IPS DF 4.7 (cell line): ENCODE results near the gene INF2.
"Not testable (repeated sequence)": the region's sequence is repeated elsewhere in the genome, so short reads cannot be mapped to it uniquely, and the experiment has no call there.

Experiments
- DNase-seq: peaks from one replicate; pipeline ENCODE4 v3.0.0-alpha.2; 2013; ENCODE audit warnings: low spot score; ENCODE audit errors: extremely low read depth

The INF2 gene

DNA sequence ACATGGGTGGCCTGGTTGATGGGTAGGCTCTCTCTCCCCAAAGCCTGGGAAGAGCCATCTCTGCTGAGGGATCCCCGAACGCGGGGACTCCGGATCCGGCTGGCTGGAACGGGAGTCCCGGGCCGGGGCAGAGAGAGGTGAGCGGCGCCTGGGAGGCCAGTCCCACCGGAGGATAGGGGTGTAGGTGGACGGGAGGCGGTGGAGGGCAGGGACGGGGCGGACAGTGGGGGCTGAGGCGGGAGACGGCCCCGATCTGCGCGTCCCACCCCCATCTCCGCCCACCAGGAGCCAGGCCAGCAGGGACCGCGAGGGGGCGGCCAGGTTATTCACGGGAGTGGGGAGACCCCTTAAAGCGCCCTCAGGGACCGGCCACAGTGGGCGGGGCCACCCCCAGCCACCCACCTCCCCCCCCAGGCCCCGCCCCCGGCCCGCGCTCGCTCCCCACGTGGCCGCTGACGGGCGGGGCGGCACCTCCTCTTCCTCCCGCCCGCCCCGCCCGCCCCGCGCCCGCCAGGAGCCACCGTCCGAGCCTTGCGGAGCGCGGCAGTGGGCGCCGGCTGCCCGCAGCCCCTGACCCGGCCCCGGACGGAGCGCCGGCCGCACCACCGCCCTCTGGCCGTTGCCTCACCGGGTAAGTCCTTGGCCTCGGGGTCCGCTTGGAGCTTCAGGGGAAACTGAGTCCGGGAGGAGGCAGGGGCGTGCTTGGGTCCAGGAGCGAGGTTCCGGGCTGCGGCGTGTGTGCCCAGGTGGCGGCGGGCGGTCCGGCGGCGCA lies at the start of gene INF2:
Gene INF2 (plus strand): TSS at position 510 of the 772 bp plus-strand sequence. CDS start 11,748 bp downstream, outside the sequence.
- no peak for DNase-seq

DNA sequence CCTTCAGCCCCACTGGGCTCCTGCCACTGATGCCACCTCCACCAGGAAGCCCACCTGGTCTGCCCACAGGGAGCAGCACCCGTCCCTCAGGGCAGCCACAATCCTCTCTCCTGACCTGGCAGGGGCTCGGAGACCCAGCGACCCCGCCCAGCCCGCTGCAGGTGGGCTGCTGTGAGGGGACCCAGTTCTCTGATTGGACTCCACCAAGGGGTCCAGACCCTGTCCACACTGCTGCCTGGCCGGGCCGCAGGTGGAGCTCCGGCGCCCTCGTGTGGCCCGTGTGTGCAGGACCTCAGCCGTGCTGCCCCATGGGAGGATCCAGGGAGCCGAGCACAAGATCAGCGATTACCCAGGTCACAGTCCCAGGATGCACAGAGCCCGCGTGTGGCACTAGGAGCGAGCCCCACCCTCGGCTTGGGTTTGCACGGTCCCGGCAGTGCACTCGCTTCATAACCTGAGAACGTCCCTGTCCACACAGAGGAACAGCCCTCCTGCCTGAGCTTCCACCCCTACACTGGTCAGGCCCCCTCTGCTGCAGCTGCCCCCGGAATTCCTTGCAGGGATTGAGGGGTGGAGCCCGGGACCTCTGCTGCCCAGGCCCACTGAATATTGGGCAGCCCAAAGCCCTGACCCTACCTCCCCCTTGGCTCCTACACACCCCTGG lies 49.4 kb upstream of the INF2 start:
- DNase-seq: peak; percentile 33

DNA sequence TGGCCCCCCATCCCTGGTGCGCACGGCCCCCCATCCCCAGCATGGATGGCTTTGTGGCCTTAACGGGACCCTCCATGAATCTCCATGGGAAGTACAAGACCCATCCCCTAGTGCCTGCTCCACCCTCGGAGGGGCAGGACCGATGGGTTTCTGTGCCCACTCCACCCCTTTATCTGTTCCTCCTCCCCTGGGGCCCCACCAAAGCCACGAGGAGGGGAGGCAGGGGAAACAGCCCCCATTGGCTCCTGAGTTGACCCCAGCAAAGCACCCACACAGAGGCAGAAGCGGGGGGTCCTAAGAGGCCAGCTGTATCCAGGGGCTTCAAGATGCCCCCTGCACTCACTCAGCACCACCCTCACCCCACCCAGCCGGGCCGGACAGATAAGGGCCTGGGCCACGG lies 48.7 kb upstream of the INF2 start:
- no peak for DNase-seq

DNA sequence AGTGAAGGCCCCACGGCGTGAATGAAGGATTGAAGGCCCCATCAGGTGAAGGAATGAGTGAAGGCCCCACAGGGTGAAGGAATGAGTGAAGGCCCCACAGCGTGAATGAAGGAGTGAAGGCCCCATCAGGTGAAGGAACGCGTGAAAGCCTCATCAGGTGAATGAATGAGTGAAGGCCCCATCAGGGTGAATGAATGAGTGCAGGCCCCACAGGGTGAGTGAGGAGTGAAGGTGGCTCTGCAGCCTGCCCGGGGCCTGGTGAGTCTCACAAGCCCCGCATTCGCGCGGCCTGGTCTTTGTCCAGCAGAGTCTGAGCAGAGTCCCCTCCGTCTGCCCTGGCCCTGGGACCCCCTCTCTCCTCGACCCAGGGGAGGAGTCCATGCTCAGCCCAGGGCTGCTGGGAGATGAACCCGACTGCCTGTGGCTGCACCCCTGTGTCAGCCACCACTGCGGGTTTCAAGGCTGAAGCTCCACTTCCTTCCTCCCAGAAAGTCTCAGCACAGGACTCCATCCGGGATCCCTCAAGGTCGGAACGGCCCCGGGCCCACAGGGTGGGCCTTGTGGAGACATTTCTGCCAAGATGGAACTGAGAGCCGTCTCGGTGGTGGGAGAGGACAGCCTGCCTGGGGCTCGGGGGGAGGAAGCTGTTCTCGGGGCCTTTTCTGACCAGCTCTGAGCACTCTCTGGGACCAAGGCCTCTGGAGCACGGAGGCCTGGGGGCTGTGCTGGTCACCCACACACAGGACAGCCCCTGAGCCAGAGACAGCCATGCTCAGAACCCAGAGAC lies 47.5 kb upstream of the INF2 start:
- no peak for DNase-seq

DNA sequence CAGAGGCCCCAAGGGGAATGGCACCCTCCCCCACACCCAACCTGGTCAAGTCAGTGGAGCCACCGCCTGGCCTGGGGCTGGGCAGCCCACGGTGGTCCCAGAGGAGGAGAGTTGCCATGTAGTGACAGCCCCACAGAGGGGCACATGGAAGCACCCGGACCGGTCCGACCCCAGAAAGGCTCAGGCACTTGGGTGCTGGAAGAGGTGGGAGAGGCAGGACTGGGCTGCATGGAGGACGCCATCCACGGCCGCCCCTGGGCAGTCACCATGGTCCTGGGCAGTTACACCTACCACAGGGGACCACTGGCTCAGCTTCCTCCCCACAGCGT lies 46.9 kb upstream of the INF2 start:
- DNase-seq: no peak

DNA sequence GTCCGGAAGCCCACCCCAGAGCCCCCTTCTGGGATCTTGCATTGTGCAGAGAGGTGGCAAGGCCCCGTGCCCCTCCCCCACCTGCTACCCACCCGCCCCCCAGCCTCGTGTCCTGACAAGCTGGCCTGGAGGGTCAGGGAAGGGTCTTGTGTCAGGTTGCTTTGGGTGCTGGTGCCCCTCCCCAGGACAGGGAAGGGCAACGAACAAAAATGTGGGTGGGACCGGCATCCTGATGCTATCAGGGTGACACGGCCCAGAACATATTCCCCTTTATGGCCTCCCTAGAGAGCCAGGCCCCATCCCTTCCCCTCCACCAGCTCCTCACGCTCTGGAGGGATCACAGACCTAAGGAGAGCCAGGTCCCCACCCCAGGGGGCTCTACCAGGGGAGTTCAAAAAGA lies 46.1 kb upstream of the INF2 start:
- DNase-seq: no peak

DNA sequence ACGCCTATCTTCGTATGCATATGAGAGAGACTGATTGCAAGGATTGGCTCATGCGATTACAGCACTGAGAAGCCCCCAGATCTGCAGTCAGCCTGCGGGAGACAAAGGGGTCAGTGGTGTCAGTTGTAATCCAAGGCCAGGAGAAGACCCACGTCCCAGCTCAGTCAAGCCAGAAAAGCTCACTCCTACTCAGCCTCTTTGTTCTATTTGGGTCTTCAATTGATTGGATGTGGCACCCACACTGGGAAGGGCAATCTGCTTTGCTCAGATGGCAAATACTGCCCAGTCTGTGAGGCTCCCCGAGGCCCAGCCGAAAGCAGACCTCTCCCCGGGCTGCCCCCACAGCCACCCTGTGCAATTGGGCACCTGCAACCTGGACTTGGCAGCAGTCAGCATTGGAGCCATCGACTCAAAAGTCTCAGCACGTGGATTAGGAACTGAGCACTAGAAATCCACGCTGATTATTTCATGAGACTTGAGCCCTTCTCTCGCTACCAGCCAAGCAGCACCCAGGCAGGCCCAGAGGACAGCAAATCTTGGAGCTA lies 45.3 kb upstream of the INF2 start:
- DNase-seq: no peak

DNA sequence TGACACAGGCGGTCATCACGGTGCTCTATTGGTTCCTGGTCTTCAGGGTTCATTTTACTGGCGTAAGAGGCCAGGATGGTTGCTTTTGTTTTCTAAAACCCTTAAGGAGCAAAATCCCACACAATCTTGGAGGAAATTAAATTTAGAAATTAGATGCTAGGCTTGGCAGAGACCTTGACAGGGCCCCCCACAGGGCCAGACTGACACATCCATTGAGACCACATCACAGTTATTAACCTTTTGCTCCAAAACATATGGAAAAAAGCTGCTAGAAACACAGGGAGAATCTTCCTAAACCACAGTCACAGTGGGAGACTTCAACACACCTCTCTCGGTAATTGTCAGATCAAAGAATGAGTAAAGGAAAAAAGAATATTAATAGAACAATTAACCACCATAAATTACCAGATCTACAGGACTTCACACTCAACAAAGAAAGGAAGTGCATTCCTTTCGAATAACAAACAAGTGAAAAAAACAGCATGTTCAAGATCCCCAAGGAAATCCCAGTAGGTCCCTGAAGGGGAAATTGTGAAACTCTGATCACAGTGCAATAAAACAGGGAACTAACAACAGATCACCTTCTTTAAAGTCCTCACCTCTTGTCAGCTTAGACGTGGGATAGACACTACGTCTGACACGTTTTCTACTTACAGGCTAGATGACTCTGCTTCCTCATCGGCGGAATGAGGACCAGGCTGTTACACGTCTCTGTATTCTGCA lies 44.6 kb upstream of the INF2 start:
- no peak for DNase-seq

DNA sequence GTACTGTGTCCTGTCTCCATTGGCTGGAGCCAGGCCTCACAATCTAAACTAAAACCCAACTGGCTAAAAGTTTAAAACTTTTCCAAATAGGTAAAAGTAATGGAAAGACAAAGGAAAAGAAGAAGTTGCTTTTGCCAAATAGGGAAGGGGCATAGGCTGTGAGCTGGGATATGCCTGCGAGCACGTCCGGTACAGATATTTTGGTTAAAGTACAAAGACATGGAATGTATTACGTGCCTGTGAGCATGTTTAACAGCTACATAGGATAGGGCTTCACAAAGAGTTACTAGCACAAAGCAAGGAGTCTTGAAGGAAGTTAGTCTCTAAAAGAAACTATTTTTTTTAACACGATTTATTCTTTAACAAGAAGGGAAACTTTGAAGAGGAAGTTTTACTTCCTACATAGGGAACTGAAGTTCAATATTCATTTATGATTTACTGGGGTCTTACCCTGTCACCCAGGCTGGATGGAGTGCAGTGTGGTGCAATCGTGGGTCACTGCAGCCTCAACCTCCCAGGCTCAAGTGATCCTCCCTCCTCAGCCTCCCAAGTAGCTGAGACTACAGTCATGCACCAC lies 41.9 kb upstream of the INF2 start:
- no peak for DNase-seq

DNA sequence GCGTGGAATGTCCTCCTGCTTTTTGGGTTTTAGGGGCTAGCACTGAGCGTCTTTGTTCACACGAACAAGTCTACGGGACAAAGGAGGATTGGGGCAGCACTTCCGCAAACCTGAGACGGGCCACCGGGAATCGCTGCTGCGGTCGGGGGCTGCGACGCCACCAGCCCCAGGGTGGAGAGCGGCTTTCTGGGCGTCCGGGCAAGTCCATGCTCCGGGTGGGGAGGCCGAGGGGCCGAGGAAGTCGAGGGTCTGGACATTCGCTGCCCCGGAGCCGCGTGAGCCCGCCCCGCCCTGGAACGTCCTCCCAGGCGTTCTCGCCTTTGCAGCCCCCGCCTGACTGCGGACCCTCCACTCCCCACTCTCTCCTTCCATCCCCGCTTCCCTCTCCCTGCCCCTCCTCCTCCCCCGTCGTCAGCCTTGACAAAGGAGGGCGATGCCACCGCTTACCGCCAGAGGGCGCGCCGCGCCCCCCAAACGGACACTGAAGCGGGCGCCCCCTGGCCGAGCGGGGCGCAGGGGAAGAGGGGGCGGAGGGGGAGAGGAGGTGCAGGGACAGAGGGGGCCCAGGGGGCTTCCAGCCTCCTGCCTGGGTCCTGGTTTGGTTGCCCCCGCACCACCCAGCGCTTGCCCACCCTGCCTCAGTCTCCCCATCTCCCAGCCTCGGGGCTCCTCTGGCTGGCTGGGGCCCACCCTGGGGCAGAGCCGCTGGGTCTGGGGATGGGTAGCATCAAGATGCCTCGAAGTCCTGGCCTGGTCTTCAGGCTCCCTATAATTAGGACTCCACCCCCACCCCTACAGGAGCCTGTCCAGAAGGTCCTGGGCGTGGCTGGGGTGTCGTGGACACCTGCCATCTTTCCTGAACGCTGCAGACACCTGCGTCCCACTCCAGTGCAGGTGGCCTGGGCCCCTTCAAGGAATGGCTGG lies 39.1 kb upstream of the INF2 start:
- DNase-seq: peak; percentile 53

DNA sequence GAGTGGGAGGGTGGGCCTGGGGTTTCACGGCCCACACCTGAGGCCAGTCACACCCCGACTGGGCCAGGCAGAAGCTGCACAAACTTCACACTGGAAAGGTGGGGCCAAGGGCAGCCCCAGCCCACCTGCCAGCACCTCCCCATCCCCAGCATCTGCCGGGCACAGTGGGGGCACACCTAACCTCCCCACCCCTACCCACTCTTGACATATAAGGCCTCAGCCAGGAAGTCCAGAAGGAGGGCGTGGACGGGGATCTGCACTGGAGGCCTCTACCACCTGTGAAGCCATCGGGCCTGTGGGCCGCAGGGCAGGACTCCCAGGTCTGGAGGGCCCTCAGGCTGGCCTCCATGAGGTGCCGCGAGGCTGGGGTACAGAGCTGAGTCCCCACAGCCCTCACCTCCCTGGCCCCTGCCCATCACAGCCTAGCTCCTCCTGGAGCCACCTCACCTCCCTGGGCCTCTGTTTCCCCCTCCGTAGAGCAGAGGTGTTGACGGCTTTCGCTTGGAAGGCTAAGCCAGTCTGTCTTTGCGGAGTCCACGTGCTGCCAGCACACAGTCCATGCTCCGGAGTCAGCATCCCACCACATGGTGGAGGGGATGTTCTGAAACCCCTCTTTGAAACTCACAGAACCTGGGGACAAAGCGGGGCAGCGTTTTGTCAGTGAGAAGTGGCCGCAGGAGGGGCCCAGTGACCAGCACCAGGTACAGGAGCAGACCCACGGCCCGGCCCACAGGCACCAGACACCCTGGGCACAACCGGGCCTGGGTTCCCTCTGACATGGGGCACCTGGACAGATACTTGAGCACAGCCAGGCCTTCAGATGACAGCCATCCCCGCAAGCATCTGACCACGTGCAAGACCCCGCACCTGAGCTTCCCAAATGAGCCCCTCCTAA lies 38.2 kb upstream of the INF2 start:
- DNase-seq: no peak

DNA sequence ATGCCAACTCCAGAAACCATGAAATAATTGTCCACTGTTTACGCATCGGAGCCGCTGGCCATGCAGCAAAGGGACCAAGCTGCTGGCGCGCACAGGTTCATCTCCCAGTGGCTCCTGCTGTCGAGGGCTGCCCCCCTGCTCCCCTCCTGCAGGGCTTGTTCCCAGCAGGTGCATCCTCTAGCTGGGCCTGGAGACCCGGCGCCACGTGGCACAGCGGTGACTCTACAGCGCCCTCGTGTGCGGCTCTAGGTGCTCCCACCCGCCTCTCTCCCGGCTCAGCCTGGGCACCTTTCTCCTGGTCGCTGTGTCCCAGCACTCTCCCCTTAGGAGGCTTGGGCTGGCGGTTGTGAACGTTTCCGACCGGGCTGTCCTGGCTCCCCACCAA lies 37.5 kb upstream of the INF2 start:
- DNase-seq: no peak

DNA sequence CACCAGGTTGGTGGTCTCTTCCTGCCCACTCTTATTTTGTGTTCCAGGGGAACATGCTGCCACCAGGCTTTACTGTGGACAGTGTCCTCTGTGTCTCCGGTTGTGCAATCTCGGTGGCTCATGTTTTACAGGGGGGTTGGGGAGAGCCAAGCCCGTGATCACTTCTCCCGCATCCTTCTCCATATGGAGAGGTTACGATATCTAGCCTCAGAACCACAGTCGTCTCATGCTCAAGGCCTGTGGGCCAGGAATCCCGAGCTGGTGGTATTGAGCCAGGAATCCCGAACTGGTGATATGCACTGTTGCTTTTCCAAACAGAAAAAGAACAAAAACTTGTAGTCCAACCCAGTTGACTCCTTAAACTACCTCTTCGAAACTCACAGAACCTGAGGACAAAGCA lies 37.0 kb upstream of the INF2 start:
- no peak for DNase-seq

DNA sequence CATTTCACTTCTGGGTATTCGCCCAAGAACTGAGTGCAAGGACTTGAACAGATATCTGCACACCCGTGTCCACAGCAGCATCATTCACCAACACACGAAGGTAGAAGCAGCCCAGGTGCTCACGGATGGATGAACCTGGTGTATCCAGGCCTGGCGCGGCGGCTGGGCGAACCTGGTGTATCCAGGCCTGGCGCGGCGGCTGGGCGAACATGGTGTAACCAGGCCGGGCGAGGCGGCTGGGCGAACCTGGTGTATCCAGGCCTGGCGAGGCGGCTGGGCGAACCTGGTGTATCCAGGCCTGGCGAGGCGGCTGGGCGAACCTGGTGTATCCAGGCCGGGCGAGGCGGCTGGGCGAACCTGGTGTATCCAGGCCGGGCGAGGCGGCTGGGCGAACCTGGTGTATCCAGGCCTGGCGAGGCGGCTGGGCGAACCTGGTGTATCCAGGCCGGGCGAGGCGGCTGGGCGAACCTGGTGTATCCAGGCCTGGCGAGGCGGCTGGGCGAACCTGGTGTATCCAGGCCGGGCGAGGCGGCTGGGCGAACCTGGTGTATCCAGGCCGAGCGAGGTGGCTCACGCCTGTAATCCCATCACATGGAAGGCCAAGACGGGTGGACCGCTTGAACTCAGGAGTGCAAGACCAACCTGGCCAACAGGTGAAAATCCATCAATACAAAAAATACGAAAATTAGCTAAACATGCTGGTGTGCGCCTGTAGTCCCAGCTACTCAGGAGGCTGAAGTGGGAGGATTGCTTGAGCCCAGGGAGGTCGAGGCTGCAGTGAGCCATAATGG lies 36.1 kb upstream of the INF2 start:
- not testable (repeated sequence) for DNase-seq

DNA sequence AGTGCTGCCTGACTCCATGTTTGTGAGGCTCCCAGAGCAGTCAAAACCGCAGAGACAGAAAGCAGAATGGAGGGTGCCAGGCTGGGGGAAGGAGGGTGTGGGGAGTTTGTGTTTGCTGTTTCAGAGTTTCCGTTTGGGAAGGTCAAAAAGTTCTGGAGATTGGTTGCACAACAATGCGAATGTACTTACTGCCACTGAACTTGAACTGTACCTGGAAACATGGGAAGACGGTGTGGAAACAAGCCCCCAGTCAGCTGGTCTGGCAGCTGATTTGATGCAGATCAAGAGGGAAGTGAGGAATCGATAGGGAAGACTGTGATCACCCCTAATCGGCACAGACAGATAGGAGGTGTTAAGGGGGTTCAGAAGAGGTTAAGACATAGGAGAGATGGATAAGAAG lies 35.3 kb upstream of the INF2 start:
- DNase-seq: no peak

DNA sequence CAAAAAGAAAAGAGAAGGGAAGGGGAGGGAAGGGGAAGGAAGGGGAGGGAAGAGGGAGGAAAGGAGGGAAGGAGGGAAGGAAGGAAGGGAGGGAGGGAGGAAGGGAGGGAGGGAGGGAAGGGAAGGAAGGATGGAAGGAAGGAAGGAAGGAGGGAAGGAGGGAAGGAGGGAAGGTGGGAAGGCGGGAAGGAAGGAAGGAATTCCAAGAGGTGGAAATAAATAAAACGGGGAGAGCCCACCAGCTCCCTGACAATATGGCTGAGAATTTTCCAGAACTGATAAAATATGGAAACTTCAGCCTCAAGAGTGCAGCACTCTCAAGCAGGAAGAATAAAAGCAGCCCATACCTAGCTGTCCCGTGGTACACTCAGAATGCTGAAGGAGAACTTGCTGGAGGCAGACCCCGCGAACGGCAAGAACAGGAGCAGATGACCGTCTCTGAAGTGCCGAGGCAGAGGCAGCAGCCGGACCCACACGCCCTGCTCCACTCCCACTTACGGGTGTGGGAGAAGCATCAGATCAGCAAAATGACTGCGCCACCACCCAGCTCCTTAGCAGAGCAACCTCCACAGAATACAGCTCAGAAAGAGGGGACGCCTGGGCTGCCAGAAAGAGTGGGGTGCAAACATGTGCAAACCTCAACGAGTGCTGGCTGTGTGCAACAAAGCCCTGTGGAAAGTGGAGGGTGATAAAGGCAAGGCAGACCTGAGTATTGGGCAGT lies 34.1 kb upstream of the INF2 start:
- DNase-seq: no peak

DNA sequence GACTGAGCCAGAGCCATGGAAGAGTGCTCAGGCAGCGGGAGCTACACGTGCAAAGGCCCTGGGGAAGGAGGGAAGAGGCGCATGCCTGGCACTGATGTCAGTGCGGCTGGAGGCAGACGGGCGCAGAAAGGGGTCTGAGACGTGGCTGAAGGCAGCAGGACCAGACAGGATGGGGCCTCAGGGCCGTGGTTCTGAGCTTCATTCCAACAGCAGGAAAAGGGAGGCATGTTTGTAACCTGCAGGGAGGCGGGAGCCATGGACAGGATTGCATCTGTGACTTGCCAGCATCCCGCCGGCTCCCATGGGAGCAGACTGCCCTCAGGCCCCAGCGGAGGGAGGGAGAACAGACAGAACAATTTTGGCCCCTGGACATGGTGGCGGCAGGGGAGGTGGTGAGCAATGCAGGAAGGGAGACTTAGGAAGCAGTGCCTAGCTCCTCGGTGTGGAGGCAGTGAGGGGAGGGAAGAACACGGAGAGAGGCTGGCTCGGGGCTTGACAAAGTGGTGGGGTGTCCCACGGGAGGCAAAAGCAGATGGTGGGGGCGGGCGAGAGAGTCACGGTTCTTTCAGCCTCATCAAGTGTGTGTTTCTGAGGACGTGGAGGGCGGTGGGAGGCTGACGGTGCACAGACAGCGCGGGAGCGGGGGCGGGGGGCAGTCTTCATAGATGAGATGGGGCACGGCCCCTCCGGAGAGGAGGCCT lies 33.3 kb upstream of the INF2 start:
- no peak for DNase-seq
